Measurements from ENCODE around the gene ZFPM1.
"Not testable (repeated sequence)": the region's sequence is repeated elsewhere in the genome, so short reads cannot be mapped to it uniquely, and the experiment has no call there.

ZFPM1 gene

GRCh38 chr16:88515925-88516594 lies 63.0 kb downstream of the ZFPM1 start:
- no peak overlapping the region for H3K4ac ChIP-seq (ENCODE audit: low read length)
- peaks cover 4 to 13% of the 10 kb centered on the region in 2 donors for H3K4me1 ChIP-seq (ENCODE audit: control insufficient read depth in 2 of 2, insufficient read depth in 1 of 2, low read depth in 1 of 2, low read length in 2 of 2)
- H3K79me1 ChIP-seq (ENCODE audit: low read depth, low read length), result no peaks in the 10 kb centered on the region
- H3K23ac ChIP-seq (ENCODE audit: low read depth, low read length, poor library complexity), result no peak overlapping the region
- H2BK12ac ChIP-seq (ENCODE audit: low read length), result no peak overlapping the region
- H3K9ac ChIP-seq (ENCODE audit: low read depth, low read length, poor library complexity), result peak overlapping the region; percentile 44
- H2BK5ac ChIP-seq (ENCODE audit: low read length), result no peak overlapping the region
- H4K8ac ChIP-seq (ENCODE audit: low read depth, low read length), result no peak overlapping the region
- H3K4me2 ChIP-seq (ENCODE audit: insufficient read depth, low read length, poor library complexity, severe bottlenecking), result peak overlapping the region; percentile 2
- no peak overlapping the region for H3K14ac ChIP-seq (ENCODE audit: low read length)
- no peaks in the 10 kb centered on the region for H3K36me3 ChIP-seq (replicated peaks in 1 of 2; ENCODE audit: control insufficient read depth in 2 of 2, insufficient read depth in 2 of 2, low read length in 2 of 2)
- no peak overlapping the region for H2AFZ ChIP-seq (ENCODE audit: low read length)
- no CpG with 5 or more reads among the region's 23 CpGs for WGBS, 2 donors (ENCODE audit: extremely low coverage in 2 of 2, insufficient read length in 2 of 2, insufficient replicate concordance in 1 of 2)
- H2BK120ac ChIP-seq (ENCODE audit: low read depth, low read length), result no peak overlapping the region
- DNase-seq (ENCODE audit: low spot score), result no peak
- H3K4me3 ChIP-seq (ENCODE audit: low read length in 2 of 2), result no peak overlapping the region
- no peaks in the 10 kb centered on the region for H3K27me3 ChIP-seq (ENCODE audit: control insufficient read depth in 3 of 3, insufficient read depth in 3 of 3, low read depth in 1 of 3, low read length in 3 of 3)
- no peaks in the 10 kb centered on the region for H3K9me3 ChIP-seq (replicated peaks in 1 of 2; ENCODE audit: control insufficient read depth in 2 of 2, insufficient read depth in 1 of 2, low read depth in 1 of 2, low read length in 2 of 2)
- no peak overlapping the region for H2BK15ac ChIP-seq (ENCODE audit: low read length)
- no peak overlapping the region for H2AK5ac ChIP-seq (ENCODE audit: low read depth, low read length)
- H3K27ac ChIP-seq (replicated peaks; ENCODE audit: low read length), result no peak overlapping the region
- H3K18ac ChIP-seq (ENCODE audit: low read length), result peak overlapping the region; percentile 35
- H4K91ac ChIP-seq (ENCODE audit: low read depth, low read length, poor library complexity), result no peak overlapping the region

- no peak overlapping the region for H3K14ac ChIP-seq (ENCODE audit: low read length)
- H3K27ac ChIP-seq (replicated peaks; ENCODE audit: low read length), result no peak overlapping the region
Measured at GRCh38 chr16:88516601-88517061, 63.6 kb downstream of the ZFPM1 start.

GRCh38 chr16:88517208-88517774 lies 64.2 kb downstream of the ZFPM1 start:
- H3K27me3 ChIP-seq (ENCODE audit: control insufficient read depth in 3 of 3, insufficient read depth in 3 of 3, low read depth in 1 of 3, low read length in 3 of 3); H3K18ac ChIP-seq (ENCODE audit: low read length); H4K91ac ChIP-seq (ENCODE audit: low read depth, low read length, poor library complexity); H2AK5ac ChIP-seq (ENCODE audit: low read depth, low read length); H3K27ac ChIP-seq (replicated peaks; ENCODE audit: low read length); H3K23ac ChIP-seq (ENCODE audit: low read depth, low read length, poor library complexity); H4K8ac ChIP-seq (ENCODE audit: low read depth, low read length); H3K79me1 ChIP-seq (ENCODE audit: low read depth, low read length); H2BK12ac ChIP-seq (ENCODE audit: low read length); H3K4me2 ChIP-seq (ENCODE audit: insufficient read depth, low read length, poor library complexity, severe bottlenecking); H3K4me3 ChIP-seq (ENCODE audit: low read length in 2 of 2); H3K4ac ChIP-seq (ENCODE audit: low read length); H2BK120ac ChIP-seq (ENCODE audit: low read depth, low read length); H2BK5ac ChIP-seq (ENCODE audit: low read length); H2AFZ ChIP-seq (ENCODE audit: low read length); H3K14ac ChIP-seq (ENCODE audit: low read length); DNase-seq (ENCODE audit: low spot score); H3K36me3 ChIP-seq (replicated peaks in 1 of 2; ENCODE audit: control insufficient read depth in 2 of 2, insufficient read depth in 2 of 2, low read length in 2 of 2); H3K9ac ChIP-seq (ENCODE audit: low read depth, low read length, poor library complexity); H3K9me3 ChIP-seq (replicated peaks in 1 of 2; ENCODE audit: control insufficient read depth in 2 of 2, insufficient read depth in 1 of 2, low read depth in 1 of 2, low read length in 2 of 2); H2BK15ac ChIP-seq (ENCODE audit: low read length): not testable (repeated sequence)
- H3K4me1 ChIP-seq (ENCODE audit: control insufficient read depth in 2 of 2, insufficient read depth in 1 of 2, low read depth in 1 of 2, low read length in 2 of 2), result peaks cover 7 to 13% of the 10 kb centered on the region in 2 donors
- no CpG with 5 or more reads among the region's 1 CpG for WGBS, 2 donors (ENCODE audit: extremely low coverage in 2 of 2, insufficient read length in 2 of 2, insufficient replicate concordance in 1 of 2)

More at GRCh38 chr16:88516601-88517061, 63.6 kb downstream of the ZFPM1 start:
- Histone ChIP-seq H2BK5ac (ENCODE audit: low read length) (peak overlapping the region; percentile 13), H3K4me2 (ENCODE audit: insufficient read depth, low read length, poor library complexity, severe bottlenecking) (no peak overlapping the region), H2AK5ac (ENCODE audit: low read depth, low read length) (peak overlapping the region; percentile 60), H3K4me3 (ENCODE audit: low read length in 2 of 2) (no peak overlapping the region), H3K9me3 (replicated peaks in 1 of 2; ENCODE audit: control insufficient read depth in 2 of 2, insufficient read depth in 1 of 2, low read depth in 1 of 2, low read length in 2 of 2) (no peaks in the 10 kb centered on the region), H3K23ac (ENCODE audit: low read depth, low read length, poor library complexity) (peak overlapping the region; percentile 43), H3K4ac (ENCODE audit: low read length) (no peak overlapping the region), H4K8ac (ENCODE audit: low read depth, low read length) (no peak overlapping the region), H3K27me3 (ENCODE audit: control insufficient read depth in 3 of 3, insufficient read depth in 3 of 3, low read depth in 1 of 3, low read length in 3 of 3) (no peaks in the 10 kb centered on the region), H2BK15ac (ENCODE audit: low read length) (no peak overlapping the region), H3K18ac (ENCODE audit: low read length) (peak overlapping the region; percentile 87), H3K79me1 (ENCODE audit: low read depth, low read length) (no peaks in the 10 kb centered on the region), H4K91ac (ENCODE audit: low read depth, low read length, poor library complexity) (no peak overlapping the region), H2BK12ac (ENCODE audit: low read length) (no peak overlapping the region), H2BK120ac (ENCODE audit: low read depth, low read length) (no peak overlapping the region), H3K4me1 (ENCODE audit: control insufficient read depth in 2 of 2, insufficient read depth in 1 of 2, low read depth in 1 of 2, low read length in 2 of 2) (peaks cover 4 to 13% of the 10 kb centered on the region in 2 donors), H2AFZ (ENCODE audit: low read length) (no peak overlapping the region), H3K36me3 (replicated peaks in 1 of 2; ENCODE audit: control insufficient read depth in 2 of 2, insufficient read depth in 2 of 2, low read length in 2 of 2) (no peaks in the 10 kb centered on the region), H3K9ac (ENCODE audit: low read depth, low read length, poor library complexity) (peak overlapping the region; percentile 44)
- no CpG with 5 or more reads among the region's 20 CpGs for WGBS, 2 donors (ENCODE audit: extremely low coverage in 2 of 2, insufficient read length in 2 of 2, insufficient replicate concordance in 1 of 2)
- DNase-seq (ENCODE audit: low spot score), result no peak

GRCh38 chr16:88518411-88519111 lies 65.5 kb downstream of the ZFPM1 start:
- H3K4me2 ChIP-seq (ENCODE audit: insufficient read depth, low read length, poor library complexity, severe bottlenecking); H3K14ac ChIP-seq (ENCODE audit: low read length); H2BK5ac ChIP-seq (ENCODE audit: low read length); H4K91ac ChIP-seq (ENCODE audit: low read depth, low read length, poor library complexity); H2BK12ac ChIP-seq (ENCODE audit: low read length); H3K9ac ChIP-seq (ENCODE audit: low read depth, low read length, poor library complexity); H3K36me3 ChIP-seq (replicated peaks in 1 of 2; ENCODE audit: control insufficient read depth in 2 of 2, insufficient read depth in 2 of 2, low read length in 2 of 2); H2BK120ac ChIP-seq (ENCODE audit: low read depth, low read length); H3K23ac ChIP-seq (ENCODE audit: low read depth, low read length, poor library complexity); H2AK5ac ChIP-seq (ENCODE audit: low read depth, low read length); H3K79me1 ChIP-seq (ENCODE audit: low read depth, low read length); H3K18ac ChIP-seq (ENCODE audit: low read length); H3K27ac ChIP-seq (replicated peaks; ENCODE audit: low read length); DNase-seq (ENCODE audit: low spot score); H3K4me3 ChIP-seq (ENCODE audit: low read length in 2 of 2); H2BK15ac ChIP-seq (ENCODE audit: low read length); H3K4ac ChIP-seq (ENCODE audit: low read length); H3K27me3 ChIP-seq (ENCODE audit: control insufficient read depth in 3 of 3, insufficient read depth in 3 of 3, low read depth in 1 of 3, low read length in 3 of 3); H2AFZ ChIP-seq (ENCODE audit: low read length); H3K9me3 ChIP-seq (replicated peaks in 1 of 2; ENCODE audit: control insufficient read depth in 2 of 2, insufficient read depth in 1 of 2, low read depth in 1 of 2, low read length in 2 of 2): not testable (repeated sequence)
- Histone ChIP-seq H4K8ac (ENCODE audit: low read depth, low read length) (peak overlapping the region; percentile 43), H3K4me1 (ENCODE audit: control insufficient read depth in 2 of 2, insufficient read depth in 1 of 2, low read depth in 1 of 2, low read length in 2 of 2) (peaks cover 7 to 13% of the 10 kb centered on the region in 2 donors)
- 100% methylated on average over 2 to 3 of the region's 4 CpGs for WGBS, 2 donors (ENCODE audit: extremely low coverage in 2 of 2, insufficient read length in 2 of 2, insufficient replicate concordance in 1 of 2)
